ENCODE data around the gene BMPR1B. TPM values are rescaled to one million over a fixed set of nuclear protein-coding genes. Genes with fewer than 3 reads are reported as not detected.

Gene BMPR1B
- total RNA-seq, 1 experiment from 2014 or later: 0.35 TPM

DNA sequence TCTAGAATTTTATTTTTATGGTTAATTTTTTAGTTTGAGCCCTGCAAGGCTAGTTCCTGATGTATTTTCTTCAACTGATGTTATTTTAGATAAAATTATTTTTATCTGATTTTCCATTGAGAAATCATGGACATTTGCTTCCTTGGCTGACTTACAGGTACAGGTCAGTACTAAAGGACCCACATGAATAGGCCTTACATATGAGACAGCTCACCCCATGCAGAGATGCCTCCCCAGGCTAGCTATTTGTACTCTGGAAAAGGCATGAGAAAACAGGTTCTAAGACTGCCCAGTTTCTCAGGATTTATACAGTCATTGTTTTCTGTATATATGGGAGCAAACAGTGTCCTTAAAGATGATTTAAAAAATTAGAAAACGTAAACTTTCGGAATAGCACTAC is 255.5 kb downstream of the BMPR1B start:
- no peak for DNase-seq
- H3K27me3 Mint-ChIP-seq (ENCODE audit: low read depth): no peaks in the 10 kb centered on the region
- TF ChIP-seq, protein P1, sequence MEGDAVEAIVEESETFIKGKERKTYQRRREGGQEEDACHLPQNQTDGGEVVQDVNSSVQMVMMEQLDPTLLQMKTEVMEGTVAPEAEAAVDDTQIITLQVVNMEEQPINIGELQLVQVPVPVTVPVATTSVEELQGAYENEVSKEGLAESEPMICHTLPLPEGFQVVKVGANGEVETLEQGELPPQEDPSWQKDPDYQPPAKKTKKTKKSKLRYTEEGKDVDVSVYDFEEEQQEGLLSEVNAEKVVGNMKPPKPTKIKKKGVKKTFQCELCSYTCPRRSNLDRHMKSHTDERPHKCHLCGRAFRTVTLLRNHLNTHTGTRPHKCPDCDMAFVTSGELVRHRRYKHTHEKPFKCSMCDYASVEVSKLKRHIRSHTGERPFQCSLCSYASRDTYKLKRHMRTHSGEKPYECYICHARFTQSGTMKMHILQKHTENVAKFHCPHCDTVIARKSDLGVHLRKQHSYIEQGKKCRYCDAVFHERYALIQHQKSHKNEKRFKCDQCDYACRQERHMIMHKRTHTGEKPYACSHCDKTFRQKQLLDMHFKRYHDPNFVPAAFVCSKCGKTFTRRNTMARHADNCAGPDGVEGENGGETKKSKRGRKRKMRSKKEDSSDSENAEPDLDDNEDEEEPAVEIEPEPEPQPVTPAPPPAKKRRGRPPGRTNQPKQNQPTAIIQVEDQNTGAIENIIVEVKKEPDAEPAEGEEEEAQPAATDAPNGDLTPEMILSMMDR (conservative IDR thresholded peaks at IDR 0.05): no peak
- Histone ChIP-seq H3K9ac (ENCODE audit: extremely low read depth, insufficient read length, low read length) (no peak overlapping the region), H4K8ac (replicated peaks; ENCODE audit: insufficient read length, low read depth, low read length) (no peak overlapping the region), H3K56ac (ENCODE audit: insufficient read length, low read depth, low read length) (no peak overlapping the region), H2BK120ac (ENCODE audit: low read depth, low read length, poor library complexity, severe bottlenecking) (no peak overlapping the region), H2BK12ac (ENCODE audit: insufficient read length, low read depth, low read length) (no peak overlapping the region), H3T11ph (ENCODE audit: low read length) (no peak overlapping the region), H2BK15ac (ENCODE audit: low read depth, low read length) (no peak overlapping the region), H4K20me1 (ENCODE audit: control insufficient read depth, insufficient read depth, insufficient read length) (no peaks in the 10 kb centered on the region), H3K27ac (ENCODE audit: insufficient read length, low read depth, low read length) (no peak overlapping the region), H3K79me2 (ENCODE audit: insufficient read depth, low read length) (no peaks in the 10 kb centered on the region), H2BK5ac (ENCODE audit: insufficient read length, low read length) (no peak overlapping the region), H3K14ac (ENCODE audit: insufficient read depth, low read length) (no peak overlapping the region), H3K79me1 (ENCODE audit: insufficient read depth, low read depth, low read length, poor library complexity, severe bottlenecking) (no peaks in the 10 kb centered on the region), H4K5ac (ENCODE audit: insufficient read length, low read depth, low read length) (no peak overlapping the region), H3K4me1 (ENCODE audit: insufficient read depth, low read length) (no peaks in the 10 kb centered on the region), H3K27me3 (ENCODE audit: insufficient read depth, low read length) (no peaks in the 10 kb centered on the region), H2AFZ (ENCODE audit: low read length) (no peak overlapping the region), H3K18ac (ENCODE audit: insufficient read length, low read depth, low read length) (no peak overlapping the region), H2BK20ac (ENCODE audit: low read depth, low read length, poor library complexity, severe bottlenecking) (no peak overlapping the region), H3K23me2 (ENCODE audit: insufficient read length, low read depth, low read length, poor library complexity, severe bottlenecking) (no peaks in the 10 kb centered on the region), H3K23ac (ENCODE audit: insufficient read length, low read depth, low read length) (no peak overlapping the region), H4K91ac (ENCODE audit: insufficient read length, low read depth, low read length) (no peak overlapping the region), H3K4ac (ENCODE audit: low read depth, low read length) (no peak overlapping the region), H3K4me2 (ENCODE audit: insufficient read depth, insufficient read length, low read length) (no peak overlapping the region), H3K9me3 (ENCODE audit: control insufficient read depth, low read depth, low read length) (no peaks in the 10 kb centered on the region), H2AK5ac (ENCODE audit: insufficient read length, low read length) (no peak overlapping the region)
- no peaks in the 10 kb centered on the region for H3K9me3 Mint-ChIP-seq
- H3K4me1 Mint-ChIP-seq: peaks cover 2% of the 10 kb centered on the region in 2 experiments; a peak in 2 of 4 replicates
- H3K36me3 Mint-ChIP-seq (ENCODE audit: insufficient read depth in 1 of 3, low read depth in 3 of 3): no peaks in the 10 kb centered on the region
- H3K27ac Mint-ChIP-seq: no peak overlapping the region
- WGBS (ENCODE audit: extremely low coverage, insufficient read length, low lambda C conversion rate): no CpG with 5 or more reads among the region's 2 CpGs
- no peak overlapping the region for H3K4me3 Mint-ChIP-seq

Measured in H9 (cell line).